ENCODE results near the gene NLRP1.

- TF ChIP-seq CTCF (IDR thresholded peaks at IDR 0.05) (no peak), POLR2A (IDR thresholded peaks at IDR 0.05) (no peak)
Measured at GRCh38 chr17:5580367-5580766, 3.9 kb downstream of the NLRP1 start.
